Measurements from ENCODE around the gene RBMS1. TPM values are rescaled to one million over a fixed set of nuclear protein-coding genes. Genes with fewer than 3 reads are reported as not detected.

RBMS1 gene
- total RNA-seq, 1 donor from 2014 or later, result 136 TPM

- Mint-ChIP-seq H3K27me3 (ENCODE audit: unreplicated experiment) (peaks cover 5% of the 10 kb centered on the region), H3K9me3 (ENCODE audit: unreplicated experiment) (no peaks in the 10 kb centered on the region), H3K4me3 (ENCODE audit: unreplicated experiment) (peak overlapping the region; percentile 1), H3K36me3 (ENCODE audit: low read depth, unreplicated experiment) (peaks cover 3% of the 10 kb centered on the region), H3K27ac (ENCODE audit: unreplicated experiment) (peak overlapping the region; percentile 85), H3K4me1 (ENCODE audit: unreplicated experiment) (peaks cover 82% of the 10 kb centered on the region)
- DNase-seq (ENCODE audit: low spot score), result no peak
- TF ChIP-seq CTCF (IDR thresholded peaks at IDR 0.05; ENCODE audit: unreplicated experiment), result no peak
Observed at GRCh38 chr2:160331258-160332025, 162.2 kb downstream of the RBMS1 start.

GRCh38 chr2:160328811-160329527, 164.6 kb downstream of the RBMS1 start:
- no peak overlapping the region for H3K27ac Mint-ChIP-seq (ENCODE audit: unreplicated experiment)
- peaks cover 3% of the 10 kb centered on the region for H3K36me3 Mint-ChIP-seq (ENCODE audit: low read depth, unreplicated experiment)
- H3K27me3 Mint-ChIP-seq (ENCODE audit: unreplicated experiment), result peaks cover 5% of the 10 kb centered on the region
- DNase-seq (ENCODE audit: low spot score), result no peak
- peaks cover 81% of the 10 kb centered on the region for H3K4me1 Mint-ChIP-seq (ENCODE audit: unreplicated experiment)
- no peak for TF ChIP-seq CTCF (IDR thresholded peaks at IDR 0.05; ENCODE audit: unreplicated experiment)
- H3K9me3 Mint-ChIP-seq (ENCODE audit: unreplicated experiment), result no peaks in the 10 kb centered on the region
- H3K4me3 Mint-ChIP-seq (ENCODE audit: unreplicated experiment), result no peak overlapping the region

GRCh38 chr2:160326786-160327185, 166.8 kb downstream of the RBMS1 start:
- no peak for TF ChIP-seq CTCF (IDR thresholded peaks at IDR 0.05; ENCODE audit: unreplicated experiment)
- DNase-seq (ENCODE audit: low spot score), result no peak
- peaks cover 3% of the 10 kb centered on the region for H3K36me3 Mint-ChIP-seq (ENCODE audit: low read depth, unreplicated experiment)
- no peak overlapping the region for H3K27ac Mint-ChIP-seq (ENCODE audit: unreplicated experiment)
- H3K27me3 Mint-ChIP-seq (ENCODE audit: unreplicated experiment), result peaks cover 6% of the 10 kb centered on the region
- no peaks in the 10 kb centered on the region for H3K9me3 Mint-ChIP-seq (ENCODE audit: unreplicated experiment)
- no peak overlapping the region for H3K4me3 Mint-ChIP-seq (ENCODE audit: unreplicated experiment)
- H3K4me1 Mint-ChIP-seq (ENCODE audit: unreplicated experiment), result peaks cover 75% of the 10 kb centered on the region

GRCh38 chr2:160325418-160325817, 168.2 kb downstream of the RBMS1 start:
- H3K4me1 Mint-ChIP-seq (ENCODE audit: unreplicated experiment), result peaks cover 76% of the 10 kb centered on the region
- H3K27me3 Mint-ChIP-seq (ENCODE audit: unreplicated experiment), result peaks cover 7% of the 10 kb centered on the region
- peak overlapping the region; percentile 44 for H3K27ac Mint-ChIP-seq (ENCODE audit: unreplicated experiment)
- no peaks in the 10 kb centered on the region for H3K9me3 Mint-ChIP-seq (ENCODE audit: unreplicated experiment)
- no peak overlapping the region for H3K4me3 Mint-ChIP-seq (ENCODE audit: unreplicated experiment)
- DNase-seq (ENCODE audit: low spot score), result no peak
- peaks cover 3% of the 10 kb centered on the region for H3K36me3 Mint-ChIP-seq (ENCODE audit: low read depth, unreplicated experiment)
- TF ChIP-seq CTCF (IDR thresholded peaks at IDR 0.05; ENCODE audit: unreplicated experiment), result no peak

GRCh38 chr2:160324917-160325316, 168.7 kb downstream of the RBMS1 start:
- no peak for TF ChIP-seq CTCF (IDR thresholded peaks at IDR 0.05; ENCODE audit: unreplicated experiment)
- H3K9me3 Mint-ChIP-seq (ENCODE audit: unreplicated experiment), result no peaks in the 10 kb centered on the region
- H3K27ac Mint-ChIP-seq (ENCODE audit: unreplicated experiment), result peak overlapping the region; percentile 67
- peaks cover 75% of the 10 kb centered on the region for H3K4me1 Mint-ChIP-seq (ENCODE audit: unreplicated experiment)
- no peak for DNase-seq (ENCODE audit: low spot score)
- H3K27me3 Mint-ChIP-seq (ENCODE audit: unreplicated experiment), result peaks cover 7% of the 10 kb centered on the region
- no peak overlapping the region for H3K4me3 Mint-ChIP-seq (ENCODE audit: unreplicated experiment)
- no peaks in the 10 kb centered on the region for H3K36me3 Mint-ChIP-seq (ENCODE audit: low read depth, unreplicated experiment)
